ENCODE data around the gene GSE1.

GRCh38 chr16:85619101-85619891, 6.2 kb downstream of the GSE1 start:
- TF ChIP-seq CTCF (IDR thresholded peaks at IDR 0.05) (no peak), POLR2A (IDR thresholded peaks at IDR 0.05) (no peak), EP300 (IDR thresholded peaks at IDR 0.05) (no peak)
